ENCODE measurements around the gene SPECC1L. TPM values are rescaled to one million over a fixed set of nuclear protein-coding genes. Genes with fewer than 3 reads are reported as not detected.

SPECC1L gene
- total and polyA plus RNA-seq, 10 of the 15 experiments (the other 5 are each of a cell fraction or from before 2014, with no cell fraction given): 1.9 to 40.6 (median 19.1) TPM

DNA sequence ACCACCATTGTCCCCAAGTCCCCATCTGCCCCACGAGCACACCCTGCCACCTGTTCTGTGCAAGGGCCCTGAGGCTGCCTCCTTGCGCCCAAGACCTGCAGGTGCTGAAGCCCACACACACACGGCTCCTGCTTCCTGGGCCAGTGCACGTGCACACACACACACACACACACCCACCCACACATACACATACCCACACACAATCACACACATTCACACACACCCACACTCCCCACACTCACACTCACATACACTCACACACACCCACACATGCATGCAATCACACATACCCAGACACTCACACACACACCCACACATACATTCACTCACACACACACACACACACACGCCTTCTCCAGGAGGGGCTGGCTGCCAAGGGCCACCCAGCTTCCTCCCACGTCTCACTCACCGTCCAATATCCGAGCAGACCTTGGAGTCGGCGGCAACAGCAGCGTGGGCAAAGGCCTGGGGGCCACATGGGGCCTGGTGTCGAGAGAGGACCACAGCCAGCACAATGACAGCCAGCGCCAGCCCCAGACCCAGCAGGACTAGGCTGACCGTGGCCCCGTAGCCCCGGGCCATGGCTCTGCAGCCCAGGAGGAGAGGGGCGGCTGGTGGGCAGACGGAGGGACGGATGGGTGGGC is 26.4 kb upstream of the SPECC1L start:
- no peaks in the 10 kb centered on the region for H3K9me3 ChIP-seq (replicated peaks; ENCODE audit: control insufficient read depth, insufficient read depth, low read length)
- no TSS peak for BruUV-seq (replicated peaks)
- TF ChIP-seq HDAC6 (IDR thresholded peaks at IDR 0.05; ENCODE audit: unreplicated experiment) (no peak), BCL3 (IDR thresholded peaks at IDR 0.05; ENCODE audit: borderline replicate concordance, insufficient read depth, low read depth, low read length, poor library complexity, severe bottlenecking) (peak; percentile 92), ATF7 (IDR thresholded peaks at IDR 0.05; ENCODE audit: low read depth) (peak; percentile 40; the same call in 1 of the 2 replicates), NBN (IDR thresholded peaks at IDR 0.05) (peak; percentile 59; the same call in 1 of the 2 replicates), BHLHE40 (IDR thresholded peaks at IDR 0.05; ENCODE audit: borderline replicate concordance in 1 of 2, low read depth in 2 of 2, low read length in 1 of 2) (peak in 1 of 2 experiments; percentile 73; a peak in 2 of 4 replicates), CBX5 (IDR thresholded peaks at IDR 0.05; ENCODE audit: low read depth) (no peak), ZNF274 (IDR thresholded peaks at IDR 0.05; ENCODE audit: insufficient read depth, insufficient read length) (no peak), MLLT1 (IDR thresholded peaks at IDR 0.05) (0 out of 2 replicates have a peak, but pooled peaks have one; percentile 16), BMI1 (IDR thresholded peaks at IDR 0.05; ENCODE audit: borderline replicate concordance) (no peak), KAT2A (conservative IDR thresholded peaks at IDR 0.05; ENCODE audit: control insufficient read depth, low read depth, low read length) (no peak), CREM (IDR thresholded peaks at IDR 0.05; ENCODE audit: low read depth) (no peak), NKRF (conservative IDR thresholded peaks at IDR 0.05) (no peak), SRF (IDR thresholded peaks at IDR 0.05; ENCODE audit: low read depth in 2 of 2, low read length in 2 of 2) (no peak), HDGF (IDR thresholded peaks at IDR 0.05) (peak; percentile 64; the same call in 1 of the 2 replicates), PRDM15 (CRISPR knock-in tag; IDR thresholded peaks at IDR 0.05) (no peak)

More for the DNA sequence above, 26.4 kb upstream of the SPECC1L start:
- no peak for DNase-seq (ENCODE audit: low read depth, low spot score)
- ChIA-PET POLR2A (no interaction called here), RAD21 (ENCODE audit: unreplicated experiment) (no interaction called here), CTCF (interaction anchor here (0.6 to 2.2 kb wide), 2 partner anchors 54 to 58 kb away, joined by 3 to 9 read pairs; no protein-coding TSS in a partner anchor), SMC1A (ENCODE audit: uncharacterized antibody, unreplicated experiment) (no interaction called here)
- H3K27me3 ChIP-seq (replicated peaks in 1 of 2; ENCODE audit: control insufficient read depth in 2 of 2, insufficient read depth in 2 of 2, low read length in 1 of 2): no peaks in the 10 kb centered on the region
- peaks cover 15% of the 10 kb centered on the region for H3K4me1 ChIP-seq (ENCODE audit: control insufficient read depth, insufficient read depth, low read length)
- no peak overlapping the region for H3K9ac ChIP-seq (ENCODE audit: control insufficient read depth, insufficient read depth, low read length)
- no peak for ATAC-seq
- no peaks in the 10 kb centered on the region for H4K20me1 ChIP-seq (ENCODE audit: control insufficient read depth, insufficient read depth)
- H3K79me2 ChIP-seq (ENCODE audit: control insufficient read depth, insufficient read depth, low read length): no peaks in the 10 kb centered on the region
- H3K4me3 ChIP-seq: no peak overlapping the region
- H3K36me3 ChIP-seq (ENCODE audit: control insufficient read depth in 2 of 2, insufficient read depth in 2 of 2, low read length in 1 of 2): no peaks in the 10 kb centered on the region
- intact Hi-C loops (cut with micrococcal nuclease; ENCODE audit: unreplicated experiment) (loop anchor here (10.0 kb wide), 1 partner anchor 289 kb away; no protein-coding TSS in a partner anchor), in situ Hi-C loops (cut with MboI) (no loop called here)
- FAIRE-seq: no peak
- WGBS (ENCODE audit: insufficient coverage, insufficient replicate concordance, low lambda C conversion rate, missing lambda C conversion rate): 60% methylated on average over 19 of the region's 19 CpGs
- no peak overlapping the region for H2AFZ ChIP-seq (ENCODE audit: control insufficient read depth, low read depth, low read length)
- H3K27ac ChIP-seq (ENCODE audit: control insufficient read depth, insufficient read depth): no peak overlapping the region
- H3K4me2 ChIP-seq (ENCODE audit: control insufficient read depth, insufficient read depth): no peak overlapping the region
